Stimulated activated naive CD4-positive, alpha-beta T cell (primary cell): ENCODE measurements around the gene MTRFR.

Experiments
- DNase-seq, 6 experiments: peaks; one replicate each; lab custom pipeline; 2025; lab: John Stamatoyannopoulos, UW

Gene MTRFR

DNA sequence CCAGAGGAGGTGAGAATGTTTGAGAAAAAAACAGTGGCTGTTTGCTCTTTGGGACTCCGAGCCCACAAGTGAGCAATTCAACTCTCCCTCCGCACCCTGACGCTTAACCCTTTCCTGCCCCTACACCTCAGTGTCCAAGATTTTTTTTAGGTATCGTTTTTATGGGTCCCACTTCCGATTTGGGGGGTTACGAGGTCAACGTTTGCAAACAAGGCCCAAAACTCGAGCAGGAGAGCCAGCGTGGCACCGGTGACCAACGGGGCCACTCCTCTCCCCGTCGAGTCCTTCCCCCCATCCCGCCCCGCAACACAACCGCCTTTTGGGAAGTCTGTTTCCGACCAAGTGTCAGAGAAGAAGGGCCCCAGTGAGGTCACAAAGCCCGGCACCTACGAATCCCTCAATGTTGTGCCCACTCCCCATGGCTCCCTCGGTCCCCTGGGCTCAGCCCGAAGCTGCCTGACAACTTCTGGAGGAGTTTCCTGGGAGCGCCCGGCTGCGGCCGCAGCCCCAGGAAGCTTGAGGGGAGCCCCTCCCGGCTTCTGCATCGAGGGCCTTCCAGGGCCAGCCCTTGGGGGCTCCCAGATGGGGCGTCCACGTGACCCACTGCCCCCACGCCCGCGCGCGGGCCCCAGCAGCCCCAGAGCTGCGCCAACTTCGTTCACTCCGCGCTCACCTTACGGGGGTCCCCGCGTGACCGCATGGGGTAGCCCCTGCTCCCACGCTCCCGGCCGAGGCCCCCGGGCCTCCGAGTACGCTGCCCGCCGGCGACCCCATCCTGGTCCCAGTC is 37.2 kb downstream of the MTRFR start:
- peak in 1 of 6 experiments; percentile 15 for DNase-seq

DNA sequence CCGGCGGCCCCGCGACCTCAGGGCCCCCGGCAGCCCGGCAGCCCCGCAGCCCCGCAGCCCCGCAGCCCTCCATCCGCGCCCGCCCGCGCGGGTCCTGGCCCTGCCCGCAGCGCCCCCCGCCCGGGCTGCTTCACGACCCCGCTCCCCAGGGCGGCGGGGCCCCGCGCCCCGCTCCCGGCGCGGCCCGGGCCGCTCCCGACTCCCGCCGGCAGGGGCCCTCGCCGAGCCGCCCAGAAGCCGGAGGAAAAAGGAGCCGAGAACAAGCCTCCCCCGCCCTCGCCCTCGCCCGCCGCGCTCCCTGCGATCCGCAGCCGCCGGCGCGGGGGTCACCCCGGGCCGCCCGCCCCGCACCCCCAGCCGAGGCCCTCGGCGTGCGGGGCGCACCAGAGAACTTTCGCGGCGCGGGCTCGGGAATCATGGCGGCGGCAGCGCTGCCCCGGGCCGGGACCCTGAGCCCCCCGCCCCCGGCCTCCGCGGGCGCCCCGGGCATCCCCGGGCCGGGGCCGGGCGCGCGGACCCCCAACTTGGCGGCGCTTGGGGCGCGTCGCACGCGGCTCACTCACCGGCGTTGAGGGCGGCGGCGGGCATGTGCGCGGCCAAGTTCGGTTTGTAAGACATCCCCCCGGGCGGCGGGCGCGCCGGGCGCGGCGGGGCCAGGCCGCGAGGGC is 37.9 kb downstream of the MTRFR start:
- peak; percentile 56 to 69 (median 64) for DNase-seq

DNA sequence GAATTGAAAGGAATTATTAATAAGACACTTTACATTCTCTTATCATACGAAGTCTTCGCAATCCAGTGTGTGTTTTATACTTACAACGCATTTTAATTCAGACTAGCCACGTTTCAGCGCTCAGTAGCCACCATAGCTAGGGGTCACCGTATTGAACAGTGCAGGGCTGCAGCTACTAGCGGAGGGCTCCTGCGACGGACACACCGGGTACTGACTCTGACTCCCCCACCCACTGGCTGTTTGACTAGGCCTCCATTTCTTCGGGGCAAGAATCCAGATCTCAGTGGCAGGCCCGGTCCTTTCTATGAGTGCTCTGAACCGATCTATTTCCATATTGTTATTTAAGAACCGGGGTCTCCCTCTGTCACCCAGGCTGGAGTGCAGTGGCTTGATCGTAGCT is 39.9 kb downstream of the MTRFR start:
- no peak for DNase-seq

DNA sequence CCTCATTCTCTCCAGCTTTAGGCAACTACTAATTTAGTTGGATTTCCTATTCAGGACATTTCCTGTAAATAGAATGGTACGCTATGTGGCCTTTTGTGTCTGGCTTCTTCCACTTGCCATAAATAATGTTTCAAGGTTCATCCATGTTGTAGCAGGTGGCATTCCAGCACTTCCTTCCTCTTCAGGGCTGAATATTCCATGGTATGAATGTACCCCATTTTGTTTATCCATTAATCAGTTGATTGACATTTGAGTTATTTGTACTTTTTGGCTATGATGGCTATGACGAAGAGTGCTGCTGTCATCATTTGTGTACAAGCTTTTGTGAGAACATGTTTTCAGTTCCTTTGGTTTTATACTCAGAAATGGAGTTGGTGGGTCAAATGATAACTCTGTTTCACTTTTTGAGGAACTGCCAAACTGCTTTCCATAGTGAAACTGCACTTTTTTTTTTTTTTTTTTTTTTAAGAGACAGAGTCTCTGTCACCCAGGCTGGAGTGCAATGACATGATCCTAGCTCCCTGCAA is 44.9 kb downstream of the MTRFR start:
- DNase-seq: no peak

DNA sequence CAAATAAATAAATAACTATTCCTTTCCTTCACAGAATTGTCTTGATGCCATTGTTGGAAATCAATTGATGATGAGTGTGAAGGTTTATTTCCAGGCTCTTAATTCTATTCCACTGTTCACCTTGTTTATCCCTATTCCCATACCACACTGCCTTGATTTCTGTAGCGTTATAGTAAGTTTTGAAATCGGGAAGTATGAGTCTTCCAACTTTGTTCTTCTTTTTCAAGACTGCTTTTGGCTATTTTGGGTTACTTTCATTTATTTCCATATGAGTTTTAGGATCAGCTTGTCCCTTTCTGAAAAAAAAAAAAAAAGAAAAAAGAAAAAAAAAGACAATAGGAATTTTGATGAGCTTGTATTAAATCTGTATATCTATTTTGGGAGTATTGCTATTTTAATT is 47.7 kb downstream of the MTRFR start:
- DNase-seq: no peak

DNA sequence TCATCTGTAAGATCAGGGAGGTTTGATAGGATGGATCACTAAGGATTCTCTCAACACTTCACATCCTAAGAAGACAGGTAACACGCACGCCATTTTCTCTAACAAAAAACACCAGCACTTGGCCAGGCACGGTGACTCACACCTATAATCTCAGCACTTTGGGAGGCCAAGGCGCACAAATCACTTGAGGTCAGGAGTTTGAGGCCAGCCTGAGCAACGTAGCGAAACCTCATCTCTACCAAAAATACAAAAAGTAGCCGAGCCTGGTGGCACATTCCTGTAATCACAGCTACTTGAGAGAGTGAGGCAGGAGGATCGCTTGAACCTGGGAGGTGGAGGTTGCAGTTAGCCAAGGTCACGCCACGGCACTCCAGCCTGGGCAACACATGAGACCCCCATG is 48.9 kb downstream of the MTRFR start:
- DNase-seq: no peak

DNA sequence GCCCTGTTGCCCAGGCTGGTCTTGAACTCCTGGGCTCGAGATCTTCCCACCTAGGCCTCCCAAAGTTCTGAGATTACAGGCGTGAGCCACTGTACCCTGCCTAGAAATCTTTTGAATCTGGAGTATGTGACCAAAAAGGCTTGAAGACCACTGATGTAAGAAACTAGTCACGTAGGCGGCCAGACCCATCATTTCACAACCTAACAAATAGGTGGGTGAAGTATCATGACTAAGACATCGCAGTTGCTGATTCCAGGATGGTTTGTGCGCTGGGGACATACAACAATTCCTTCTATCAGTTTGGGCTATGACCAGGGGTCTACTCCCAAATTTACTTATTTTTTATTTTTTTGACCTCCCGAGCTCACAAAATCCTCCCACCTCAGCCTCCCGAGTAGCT is 50.2 kb downstream of the MTRFR start:
- DNase-seq: no peak

DNA sequence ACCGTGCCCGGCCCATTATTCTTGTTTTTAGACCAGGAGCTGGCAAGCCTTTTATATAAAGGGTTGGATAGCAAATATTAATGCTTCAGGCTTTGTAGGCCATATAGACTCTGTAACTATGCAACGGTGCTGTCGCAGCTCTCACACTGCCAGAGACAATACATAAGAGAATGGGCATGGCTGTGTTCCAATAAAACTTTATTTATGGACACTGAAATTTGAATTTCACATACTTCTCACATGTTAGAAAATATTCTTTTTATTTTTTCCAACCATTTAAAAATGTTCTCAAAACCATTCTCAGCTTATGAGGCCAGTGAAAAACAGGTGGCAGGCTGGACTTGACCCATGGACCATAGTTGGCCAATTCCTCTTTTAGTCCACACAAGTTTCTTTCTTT is 51.4 kb downstream of the MTRFR start:
- no peak for DNase-seq

DNA sequence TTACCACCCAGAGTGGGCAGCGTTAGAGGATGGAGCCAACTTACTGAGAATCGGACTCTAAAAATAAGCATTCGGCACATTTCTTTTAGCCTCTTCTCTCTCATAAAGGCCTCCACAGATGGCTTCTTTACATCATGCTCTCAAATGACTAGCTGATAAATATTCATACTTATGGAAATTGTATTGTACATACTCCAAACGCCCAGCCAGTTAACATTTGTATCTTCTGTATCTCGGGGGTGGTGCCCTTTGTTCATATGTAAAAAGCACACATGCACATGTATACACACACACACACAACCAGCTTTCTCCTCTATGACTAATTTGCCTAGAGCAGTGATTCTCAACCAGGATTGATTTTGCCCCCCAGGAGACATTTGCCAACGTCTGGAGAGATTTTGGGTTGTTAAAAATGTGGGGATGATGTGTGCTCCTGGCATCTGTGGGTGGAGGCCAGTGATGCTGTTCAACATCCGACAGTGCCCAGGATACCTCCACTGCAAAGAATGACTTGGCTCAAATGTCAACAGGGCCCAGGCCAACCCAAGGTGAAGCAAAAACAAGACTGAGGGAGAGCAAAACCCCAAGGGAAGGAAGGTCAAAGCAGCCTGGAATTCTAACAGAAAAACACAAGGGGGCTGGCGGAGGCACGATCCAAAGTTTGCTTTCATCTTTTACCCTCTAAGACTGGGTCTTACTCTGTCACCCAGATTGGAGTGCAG is 53.6 kb downstream of the MTRFR start:
- no peak for DNase-seq

DNA sequence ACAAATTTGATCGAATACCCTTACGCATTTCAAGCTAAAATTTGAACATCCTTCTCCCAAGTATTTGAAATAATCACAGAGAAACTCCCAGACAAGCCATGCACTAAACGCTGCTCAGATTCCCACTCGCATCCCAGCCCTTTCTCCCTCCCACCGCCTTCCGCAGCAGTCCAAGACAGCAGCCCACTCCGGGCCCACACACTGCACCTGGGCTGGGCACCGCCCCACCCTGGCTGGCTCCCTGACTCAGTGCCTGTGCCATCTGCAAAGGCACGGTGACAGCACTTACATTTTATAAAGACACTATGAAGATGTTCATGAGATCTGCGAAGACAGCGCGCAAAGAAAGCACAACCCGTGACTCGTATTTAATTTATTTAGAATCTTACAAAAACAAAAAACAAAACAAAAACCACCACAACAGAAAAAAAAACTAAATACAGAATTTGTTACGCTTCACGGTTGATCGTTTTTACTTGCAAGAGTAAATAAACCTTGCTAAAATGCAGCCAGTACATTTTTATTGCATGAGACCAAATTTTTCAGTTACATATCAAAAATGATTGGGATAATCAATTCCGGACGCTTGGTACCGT is 55.6 kb downstream of the MTRFR start:
- DNase-seq: no peak

DNA sequence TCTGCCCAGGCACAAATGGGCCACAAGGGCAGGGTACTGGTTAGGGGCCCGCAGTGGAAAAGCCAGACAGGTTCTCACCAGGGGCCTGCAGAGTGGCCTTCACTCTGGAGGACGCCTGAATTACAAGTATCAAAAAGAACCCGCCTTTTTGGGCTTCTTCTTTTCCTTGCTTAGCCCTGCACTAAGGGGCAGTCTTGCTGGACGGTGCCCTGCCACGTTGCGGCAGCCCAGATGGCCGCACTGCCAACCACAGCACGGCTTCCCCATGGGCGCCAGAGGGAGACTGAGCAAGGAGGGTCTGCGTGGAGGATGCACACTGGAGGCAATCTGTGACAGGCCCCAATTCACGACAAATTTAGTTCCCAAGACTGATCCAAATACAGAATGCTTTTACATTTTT is 56.7 kb downstream of the MTRFR start:
- no peak for DNase-seq

DNA sequence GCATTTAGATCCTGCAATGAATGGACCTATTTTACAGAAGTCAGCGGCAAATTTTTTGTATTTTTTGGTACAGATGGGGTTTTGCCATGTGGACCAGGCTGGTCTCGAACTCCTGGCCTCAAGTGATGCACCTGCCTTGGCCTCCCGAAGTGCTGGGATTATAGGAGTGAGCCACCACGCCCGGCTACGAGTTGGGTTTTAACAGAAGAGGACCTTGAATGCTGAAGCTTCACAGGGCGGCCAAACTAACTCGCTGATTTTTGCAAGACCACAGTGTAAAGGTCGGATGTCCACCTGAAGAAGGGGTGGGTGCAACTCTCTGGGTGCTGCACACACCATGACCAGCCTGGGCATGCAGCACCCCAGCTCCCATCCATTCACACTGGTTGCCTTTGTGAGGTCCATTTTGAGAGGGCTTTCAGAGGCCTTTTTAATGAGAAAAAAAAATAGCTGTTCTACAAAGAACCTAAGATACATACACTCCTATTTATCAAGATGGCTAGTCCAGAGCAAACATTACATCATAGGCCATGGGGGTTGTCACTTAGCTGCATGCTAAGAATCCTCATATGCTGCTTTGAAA is 60.0 kb downstream of the MTRFR start:
- no peak for DNase-seq

DNA sequence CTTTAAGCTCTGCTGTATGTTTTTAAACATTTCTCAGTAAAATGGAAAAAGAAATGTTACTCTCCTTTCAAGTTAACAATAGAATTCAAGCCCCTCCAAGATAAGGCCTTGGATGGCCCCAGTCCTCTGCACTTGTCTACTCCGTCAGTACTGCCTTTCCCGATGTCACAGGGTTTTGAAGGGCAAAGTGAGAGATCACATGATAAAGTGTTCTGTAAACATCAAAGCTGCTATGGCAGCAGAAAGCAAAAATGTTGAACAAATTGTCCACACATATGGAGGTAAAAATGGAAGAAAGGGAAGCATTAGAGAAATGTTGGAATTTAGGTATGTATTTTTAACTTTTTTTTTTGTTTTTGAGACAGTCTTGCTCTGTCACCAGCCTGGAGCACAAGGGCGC is 71.9 kb downstream of the MTRFR start:
- DNase-seq: no peak

DNA sequence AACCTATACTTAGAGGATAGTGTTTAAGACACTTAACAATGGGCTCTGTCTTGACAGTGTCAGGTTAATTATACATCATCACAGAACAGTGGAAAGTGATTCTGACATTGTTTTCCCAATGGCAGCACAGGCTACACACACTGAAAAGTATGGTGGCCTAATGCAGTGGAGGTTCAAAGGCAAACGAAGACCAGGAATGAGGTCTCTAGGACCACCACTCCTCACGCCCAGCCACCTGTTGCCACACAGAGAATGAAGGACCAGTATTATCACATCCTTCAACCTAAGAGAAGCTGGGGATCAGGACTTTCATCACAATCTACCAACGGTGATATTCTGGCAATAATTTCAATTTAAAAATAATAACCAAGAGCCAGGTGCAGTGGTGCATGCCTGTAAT is 73.0 kb downstream of the MTRFR start:
- no peak for DNase-seq
